Anterior cingulate cortex (tissue), 58 donors: ENCODE data around the gene ASAH2.
A peak's percentile ranks its signal among the peaks of the same experiment; 100 is the strongest.
"Not testable (repeated sequence)": the region's sequence is repeated elsewhere in the genome, so short reads cannot be mapped to it uniquely, and the experiment has no call there.

Experiments used
- DNase-seq, 58 donors: peaks; one replicate each; lab custom pipeline; 2025; lab: John Stamatoyannopoulos, UW

Gene ASAH2

DNA sequence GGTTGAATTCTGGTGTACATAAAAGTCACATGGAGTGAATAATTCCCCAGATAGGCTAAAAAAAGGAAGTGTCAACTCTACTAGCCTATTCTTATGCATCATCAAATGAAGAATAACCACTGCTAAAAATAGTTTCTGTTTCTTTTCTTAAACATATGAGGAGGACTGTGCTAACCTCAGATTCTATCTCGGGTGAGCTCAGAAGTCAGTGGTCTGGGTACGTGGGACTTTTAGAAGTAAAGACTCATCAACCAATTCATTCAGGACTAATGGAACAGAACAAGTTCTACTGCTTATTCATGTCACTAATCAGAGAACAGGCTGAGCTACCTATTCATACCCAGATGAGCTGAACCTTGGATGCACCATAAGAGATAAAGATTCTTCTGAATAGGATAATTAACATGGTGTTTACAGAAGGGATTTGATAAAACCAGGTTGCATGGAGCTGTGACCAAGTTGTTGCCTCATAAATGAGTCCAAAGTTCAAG is 9.5 kb upstream of the ASAH2 start:
- no peak for DNase-seq

DNA sequence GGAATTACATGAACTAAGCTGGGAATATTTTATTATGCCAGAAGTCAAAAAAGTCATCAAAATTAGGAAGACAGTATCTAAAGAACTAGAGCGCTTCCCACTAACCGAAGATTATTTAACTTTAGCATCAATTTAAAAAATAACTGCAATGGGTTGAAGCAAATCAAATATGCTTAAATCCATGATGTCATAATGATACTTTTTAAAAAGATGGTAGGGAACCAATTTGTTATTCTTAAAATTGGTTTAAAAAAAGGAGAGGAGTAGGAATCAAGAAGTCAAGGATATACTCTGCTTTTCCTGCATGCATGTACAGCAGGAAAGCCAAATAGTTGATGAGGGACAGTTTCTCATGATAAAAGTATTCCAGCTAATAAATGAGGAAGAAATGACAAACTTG is 3.2 kb upstream of the ASAH2 start:
- DNase-seq = no peak

DNA sequence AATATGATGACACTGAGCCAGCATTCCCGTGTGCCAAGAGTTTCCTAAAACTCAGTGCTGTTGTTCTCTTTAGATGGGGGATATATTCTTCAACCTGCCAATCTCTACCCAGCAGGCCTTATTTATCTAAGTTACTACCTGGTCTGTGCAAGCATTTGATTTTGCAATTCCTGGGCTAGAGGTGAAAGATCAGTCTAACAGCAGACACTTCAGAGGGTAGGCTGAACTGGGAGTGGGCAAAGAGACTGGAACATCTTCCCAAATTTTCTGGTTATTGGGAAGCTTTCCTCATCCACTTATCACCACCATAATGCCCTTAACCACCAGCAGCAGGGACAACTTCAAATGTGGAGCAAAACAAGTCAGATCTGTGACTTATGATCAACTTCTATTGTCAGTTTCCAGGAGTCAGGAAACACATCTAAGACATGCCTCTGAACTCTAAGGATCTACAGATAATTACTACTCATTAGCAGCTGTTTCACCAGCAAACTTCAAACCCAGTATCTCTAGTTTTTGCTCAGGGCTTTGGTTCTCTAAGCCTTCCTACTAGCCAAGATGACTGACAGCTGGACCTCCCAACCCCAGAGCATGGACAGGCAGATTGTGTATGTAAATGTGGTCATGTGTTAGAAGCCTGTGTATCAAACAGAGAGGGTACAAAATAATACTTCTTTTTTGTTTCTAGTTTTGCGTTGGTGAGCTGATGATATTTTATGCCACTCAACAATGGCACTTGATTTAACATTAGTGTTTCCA is 1.0 kb downstream of the ASAH2 start:
- DNase-seq = no peak

DNA sequence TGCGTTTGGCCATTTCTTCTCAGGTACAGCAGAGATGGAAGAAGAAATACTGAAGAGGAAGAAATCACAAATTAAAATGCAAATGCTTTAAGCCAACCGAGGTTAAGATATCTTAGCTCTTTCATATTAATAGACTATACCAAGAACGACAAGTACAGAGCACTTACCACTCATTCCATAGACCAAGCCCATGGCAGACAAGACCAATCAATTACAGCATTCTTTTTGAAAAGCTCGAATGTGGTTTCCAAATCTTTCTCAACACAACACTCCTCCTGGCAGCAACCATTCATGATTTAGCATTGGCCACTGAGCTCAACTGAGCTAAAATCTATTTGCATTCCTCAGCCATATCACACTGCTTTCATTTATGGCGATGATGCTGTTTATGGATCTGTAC is 2.7 kb downstream of the ASAH2 start:
- no peak for DNase-seq

DNA sequence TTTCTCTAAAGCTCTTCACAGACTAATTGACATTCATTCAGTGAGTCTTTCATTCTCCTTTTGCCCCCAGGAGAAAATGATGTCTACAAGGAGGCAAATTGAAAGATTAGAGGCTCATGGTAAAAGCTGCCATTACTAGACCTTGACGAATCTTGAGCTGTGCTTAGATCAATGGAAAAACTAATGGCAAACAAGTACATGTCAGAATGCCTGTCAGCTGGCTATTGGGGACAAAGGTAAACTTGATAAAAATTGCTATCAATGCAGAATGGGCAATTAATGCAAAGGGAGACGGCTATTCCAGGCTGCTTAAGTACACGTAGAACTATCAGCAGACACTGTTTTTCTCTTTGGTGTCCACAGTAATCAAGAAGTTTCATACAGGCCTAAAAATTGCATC is 3.3 kb downstream of the ASAH2 start:
- DNase-seq = no peak

DNA sequence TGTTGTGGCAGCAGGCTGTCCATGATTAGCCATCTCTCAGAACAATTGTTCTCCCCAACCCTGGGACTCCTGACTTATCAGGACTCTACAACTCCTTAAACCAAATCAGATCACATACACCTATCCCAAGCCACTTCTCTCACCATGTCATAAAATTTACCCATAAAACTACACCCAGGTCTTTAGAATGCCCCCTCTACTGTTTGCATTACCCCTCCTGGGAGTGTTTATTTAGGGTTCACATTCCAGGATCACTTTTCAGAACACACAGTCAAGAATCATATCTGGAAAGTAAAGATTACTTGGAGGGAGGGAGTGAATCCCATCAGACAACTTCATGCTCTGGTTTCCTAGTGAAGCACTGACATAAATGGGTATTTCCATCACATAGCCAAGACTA is 7.1 kb downstream of the ASAH2 start:
- no peak for DNase-seq

DNA sequence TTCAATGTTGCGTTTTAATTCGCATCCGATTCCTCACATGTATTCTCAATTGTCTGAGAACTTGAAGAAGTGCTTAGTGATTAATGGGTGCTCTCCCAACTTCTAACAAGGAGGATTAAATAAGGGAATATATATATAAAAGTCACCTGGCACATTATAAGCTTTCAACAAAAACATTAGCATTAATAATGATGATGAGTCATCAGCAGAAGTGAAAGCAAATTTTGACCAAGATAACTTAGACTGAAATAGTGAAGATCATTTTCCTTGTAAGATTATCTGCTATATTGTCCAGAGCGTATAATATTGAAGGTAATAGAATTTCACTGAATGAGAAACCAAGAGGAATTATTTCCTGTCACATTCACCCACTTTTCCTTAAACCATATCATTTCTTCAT is 8.5 kb downstream of the ASAH2 start:
- DNase-seq = no peak

DNA sequence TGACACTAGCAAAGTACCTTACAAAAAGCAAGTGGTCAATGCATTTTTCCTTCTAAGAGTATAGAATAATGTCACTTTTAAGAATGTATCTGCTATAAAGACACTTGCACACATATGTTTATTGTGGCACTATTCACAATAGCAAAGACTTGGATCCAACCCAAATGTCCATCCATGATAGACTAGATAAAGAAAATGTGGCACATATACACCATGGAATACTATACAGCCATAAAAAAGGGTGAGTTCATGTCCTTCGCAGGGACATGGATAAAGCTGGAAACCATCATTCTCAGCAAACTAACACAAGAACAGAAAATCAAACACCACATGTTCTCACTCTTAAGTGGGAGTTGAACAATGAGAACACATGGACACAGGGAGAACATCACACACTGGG is 9.8 kb downstream of the ASAH2 start:
- not testable (repeated sequence) for DNase-seq

DNA sequence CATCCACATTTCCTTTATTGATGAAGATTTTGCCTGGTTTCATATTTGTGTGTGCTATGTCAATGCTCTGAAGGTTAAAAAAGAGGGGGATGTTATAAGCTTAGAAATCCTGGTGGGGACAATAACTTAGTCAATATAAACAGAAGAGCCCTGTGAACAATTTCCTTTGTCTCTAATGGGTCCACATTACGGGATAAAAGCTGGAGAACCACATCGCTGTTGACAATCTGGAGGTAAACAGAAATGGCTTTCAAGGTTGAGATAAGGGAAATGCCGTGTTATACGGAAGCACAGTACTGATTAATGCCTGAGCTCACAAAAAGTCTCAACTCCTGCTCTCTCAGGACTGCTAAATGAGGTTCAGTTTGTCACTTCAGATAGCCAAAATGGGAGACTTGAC is 16.8 kb downstream of the ASAH2 start:
- no peak for DNase-seq

DNA sequence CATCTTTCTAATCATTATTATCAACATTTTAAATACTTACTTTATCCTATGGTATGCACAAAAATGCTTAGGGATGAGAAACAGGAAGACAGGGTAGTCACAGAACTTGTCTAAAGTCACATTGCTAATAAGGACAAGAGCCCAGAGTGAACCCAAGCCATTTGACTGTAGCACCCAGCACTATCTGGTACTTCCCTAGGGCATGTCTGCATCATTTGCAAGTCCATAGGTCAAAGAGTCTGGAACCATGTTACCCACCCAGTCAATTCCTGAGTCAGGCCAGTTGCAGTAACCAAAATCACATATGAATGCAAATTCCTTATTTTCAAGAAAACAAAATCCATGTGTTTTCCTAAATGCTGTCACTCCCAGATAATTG is 19.1 kb downstream of the ASAH2 start:
- DNase-seq = no peak

DNA sequence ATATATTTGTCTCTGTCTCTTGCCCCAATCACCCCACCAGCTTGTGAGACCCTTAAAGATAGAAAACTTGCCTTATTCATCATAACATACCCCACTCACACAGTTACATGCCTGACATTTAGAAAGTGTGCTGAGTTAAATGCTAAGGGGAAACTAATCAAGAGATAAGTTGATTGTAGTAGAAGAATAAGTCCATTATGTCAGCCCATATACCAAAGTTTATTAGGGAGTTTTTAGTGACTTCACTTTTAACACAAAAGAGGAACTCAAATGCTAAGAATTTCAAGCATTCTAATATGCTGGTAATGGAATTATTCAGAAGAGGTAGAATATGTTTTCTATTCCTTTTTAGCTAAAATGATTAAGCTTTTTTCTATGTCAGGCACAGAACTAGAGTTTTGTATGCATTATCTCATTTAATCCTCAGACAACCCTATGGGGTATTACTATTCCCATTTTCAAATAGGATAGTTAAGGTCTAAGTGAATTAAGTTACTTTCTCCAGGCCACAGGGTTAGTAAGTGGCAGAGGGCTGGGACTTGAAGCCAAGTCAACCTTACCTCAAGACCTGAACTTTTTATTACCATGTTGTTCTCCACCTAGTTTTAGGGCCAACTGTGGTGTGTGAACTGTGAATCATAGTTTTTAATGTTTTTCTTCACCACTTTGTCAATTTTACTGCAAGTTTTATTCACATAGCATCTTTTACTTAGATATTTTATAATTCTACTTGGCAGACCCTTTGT is 19.6 kb downstream of the ASAH2 start:
- DNase-seq = no peak

DNA sequence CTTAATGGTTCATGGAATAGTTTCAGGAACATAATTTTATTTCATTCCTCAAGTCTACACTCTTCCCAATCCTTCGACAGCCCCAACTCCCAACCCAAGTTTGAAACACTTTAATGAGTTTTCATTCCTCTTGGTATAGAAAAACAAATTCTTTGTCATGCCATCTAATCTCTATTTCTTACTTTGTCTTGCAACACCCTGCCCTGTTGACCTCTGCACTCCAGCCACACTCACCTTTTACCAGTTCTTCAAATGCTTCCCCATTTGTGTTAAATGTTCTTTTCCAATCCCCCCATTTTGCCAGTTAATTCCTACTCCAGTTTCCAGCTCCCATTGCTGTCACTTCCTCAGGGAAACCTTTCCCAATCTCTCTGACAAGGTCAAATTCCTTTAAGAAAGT is 21.9 kb downstream of the ASAH2 start:
- DNase-seq = no peak

DNA sequence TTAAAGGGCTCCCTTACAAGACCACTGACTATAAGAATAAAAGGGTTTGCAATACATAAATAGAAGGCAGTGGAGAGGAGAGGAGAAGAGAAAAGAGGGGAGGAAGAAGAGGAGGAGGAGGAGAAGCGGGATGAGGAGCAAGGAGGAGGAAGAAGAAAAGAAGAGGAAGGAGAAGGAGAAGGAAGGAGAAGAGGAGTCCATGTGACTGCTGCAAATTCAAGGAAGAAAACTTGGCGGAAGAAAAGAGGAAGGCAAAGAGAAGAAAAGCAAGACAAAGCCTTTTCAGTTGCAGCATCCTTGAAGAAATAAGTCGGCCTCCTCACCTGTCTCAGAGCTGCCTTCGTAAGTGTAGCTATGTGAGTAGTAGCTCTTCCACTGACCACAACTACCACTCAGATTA is 22.6 kb downstream of the ASAH2 start:
- DNase-seq = no peak

DNA sequence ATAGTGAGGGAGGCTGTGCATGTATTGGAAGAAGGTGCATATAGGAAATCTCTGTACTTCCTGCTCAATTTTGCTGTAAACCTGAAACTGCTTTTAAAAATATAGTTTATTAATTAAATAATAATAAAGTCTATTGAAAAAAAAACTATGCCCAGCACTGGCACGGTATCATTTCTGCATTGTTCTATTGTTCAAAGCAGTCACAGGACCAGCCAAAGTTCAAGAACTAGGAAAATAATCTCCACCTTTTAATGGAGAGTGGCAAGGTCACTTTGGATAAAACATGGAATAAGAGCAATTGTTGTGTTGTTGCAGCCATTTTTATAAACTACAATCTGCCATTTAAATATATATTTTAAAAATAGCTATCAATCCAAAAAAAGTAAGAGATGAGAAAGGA is 24.7 kb downstream of the ASAH2 start:
- no peak for DNase-seq

DNA sequence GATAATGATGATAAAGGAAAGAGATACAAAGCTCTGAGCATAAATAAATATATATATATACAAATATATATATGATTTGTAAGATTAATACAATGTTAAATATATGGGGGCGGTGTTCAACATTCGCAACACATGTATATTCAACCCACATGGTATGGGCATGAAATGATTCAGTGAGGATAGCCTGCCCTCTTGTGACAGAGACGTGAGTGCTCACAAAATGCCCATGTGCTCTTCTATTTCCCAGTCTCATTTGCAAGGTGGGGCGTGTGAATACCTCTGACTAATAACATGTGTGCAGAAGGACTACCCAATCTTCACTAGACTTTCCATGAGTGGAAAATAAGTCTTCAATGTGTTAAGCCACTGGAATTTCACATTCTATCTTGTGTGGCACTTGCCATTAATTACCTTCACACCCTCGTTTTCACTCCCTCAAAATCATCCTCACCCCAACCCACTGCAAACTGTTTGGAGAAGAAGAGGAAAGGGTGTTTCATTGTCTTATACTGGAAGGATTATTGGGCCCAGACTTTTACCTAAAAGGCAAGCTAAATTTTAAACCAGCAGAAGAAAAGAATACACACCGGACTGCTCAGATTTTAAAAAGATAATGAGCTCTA is 26.9 kb downstream of the ASAH2 start:
- peak in 3 of 58 donors; percentile 3 to 7 (median 5) for DNase-seq

DNA sequence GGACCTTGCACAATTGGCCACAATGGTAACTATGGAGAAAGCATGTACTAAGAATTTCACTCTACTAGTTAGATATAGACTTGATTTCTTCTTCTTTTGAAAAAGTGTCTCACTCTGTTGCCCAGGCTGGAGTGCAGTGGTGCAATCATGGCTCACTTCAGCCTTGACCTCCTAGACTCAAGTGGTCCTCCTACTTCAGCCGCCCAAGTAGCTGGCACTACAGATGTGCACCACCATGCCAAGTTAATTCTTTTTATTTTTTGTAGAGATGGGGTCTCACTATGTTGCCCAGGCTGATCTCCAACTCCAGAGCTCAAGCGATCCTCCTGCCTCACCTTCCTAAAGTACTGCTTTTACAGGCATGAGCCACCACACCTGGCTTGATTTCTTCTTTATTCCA is 29.1 kb downstream of the ASAH2 start:
- DNase-seq = no peak

DNA sequence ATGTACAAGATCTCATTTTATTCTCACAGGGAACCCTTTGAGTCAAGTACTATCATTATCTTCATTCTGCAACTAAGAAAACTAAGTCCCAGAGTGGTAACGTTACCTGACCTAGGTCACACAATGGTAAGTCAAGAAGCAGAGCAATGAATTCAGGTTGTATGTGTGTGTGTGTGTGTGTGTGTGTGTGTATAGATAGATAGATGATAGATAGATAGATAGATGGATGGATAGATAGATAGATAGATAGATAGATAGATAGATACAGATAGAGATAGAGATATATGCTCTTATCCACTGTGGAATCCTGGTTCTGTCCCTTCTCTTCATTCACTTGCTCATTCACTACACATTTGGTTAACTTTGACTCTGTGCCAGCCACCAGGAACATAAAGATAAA is 29.8 kb downstream of the ASAH2 start:
- DNase-seq = no peak

DNA sequence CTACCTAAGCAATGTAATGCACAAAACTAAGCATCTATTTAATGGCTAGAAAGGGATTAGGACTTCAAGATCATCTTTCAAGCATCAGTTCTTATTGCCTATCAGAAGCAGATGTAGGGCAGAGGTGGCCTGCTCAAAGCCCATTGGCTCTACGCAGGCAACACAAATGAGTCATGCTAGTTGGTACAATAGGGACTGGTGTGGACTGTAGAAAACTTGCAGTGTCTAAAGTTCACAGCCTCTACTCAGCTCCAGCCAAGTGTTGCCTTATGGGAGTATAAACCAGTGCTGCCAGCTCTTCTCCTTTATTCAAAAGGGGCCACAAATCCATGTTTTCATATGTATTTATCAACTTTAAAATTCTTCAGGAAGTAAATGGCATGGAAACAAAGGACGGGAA is 31.7 kb downstream of the ASAH2 start:
- DNase-seq = no peak

DNA sequence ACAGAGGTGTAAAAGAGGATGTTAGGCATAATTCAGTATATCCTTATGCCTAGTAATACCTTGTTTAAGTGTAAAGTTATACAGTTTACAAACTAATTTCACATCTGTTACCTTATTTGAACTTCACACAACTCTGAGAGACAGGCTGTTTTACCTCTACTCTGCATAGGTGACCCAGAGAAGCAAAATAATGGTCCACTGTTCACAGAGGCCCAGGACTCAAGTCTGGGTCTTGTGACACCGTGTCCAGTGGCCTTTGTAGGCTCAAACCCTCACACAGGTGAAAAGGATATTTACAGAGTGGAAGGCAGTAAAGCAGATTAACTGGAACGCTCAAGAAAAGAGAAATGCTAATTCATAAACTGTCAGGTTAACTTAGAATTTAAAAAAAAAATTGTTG is 32.1 kb downstream of the ASAH2 start:
- no peak for DNase-seq

DNA sequence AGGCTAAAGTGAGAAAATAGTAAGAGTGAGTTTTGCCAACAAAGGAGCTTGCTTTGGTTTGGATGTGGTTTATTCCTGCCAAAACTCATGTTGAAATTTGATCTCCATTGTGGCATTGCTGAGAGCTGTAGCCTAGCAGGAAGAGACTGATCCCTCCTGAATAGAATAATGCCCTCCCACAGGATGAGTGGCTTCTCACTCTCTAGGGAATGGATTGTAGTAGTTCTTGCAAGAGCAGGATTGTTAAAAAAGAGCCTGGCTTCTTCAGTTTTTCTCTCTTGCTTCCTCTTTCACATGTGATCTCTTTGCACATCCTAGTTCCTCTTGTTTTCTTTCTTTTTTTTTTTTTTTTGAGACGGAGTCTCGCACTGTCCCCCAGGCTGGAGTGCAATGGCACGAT is 34.4 kb downstream of the ASAH2 start:
- DNase-seq = no peak

DNA sequence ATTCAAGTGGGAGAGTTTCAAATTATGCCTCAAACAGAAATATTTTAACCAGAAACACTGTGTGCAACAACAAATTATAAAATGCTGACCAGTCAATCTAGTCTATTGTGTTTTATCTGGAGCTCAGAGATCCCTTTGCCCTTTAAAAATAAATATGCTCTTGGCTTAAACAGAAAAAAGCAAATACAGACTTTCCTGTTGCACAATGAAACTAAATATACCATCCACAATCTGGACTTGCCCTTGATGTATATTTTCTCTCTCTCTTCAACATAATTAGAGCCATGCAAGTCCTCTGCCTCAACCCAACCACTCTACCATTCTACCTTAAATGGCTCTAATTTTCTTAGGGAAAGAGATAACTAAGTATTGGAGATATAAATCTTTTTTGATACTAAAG is 34.9 kb downstream of the ASAH2 start:
- no peak for DNase-seq

DNA sequence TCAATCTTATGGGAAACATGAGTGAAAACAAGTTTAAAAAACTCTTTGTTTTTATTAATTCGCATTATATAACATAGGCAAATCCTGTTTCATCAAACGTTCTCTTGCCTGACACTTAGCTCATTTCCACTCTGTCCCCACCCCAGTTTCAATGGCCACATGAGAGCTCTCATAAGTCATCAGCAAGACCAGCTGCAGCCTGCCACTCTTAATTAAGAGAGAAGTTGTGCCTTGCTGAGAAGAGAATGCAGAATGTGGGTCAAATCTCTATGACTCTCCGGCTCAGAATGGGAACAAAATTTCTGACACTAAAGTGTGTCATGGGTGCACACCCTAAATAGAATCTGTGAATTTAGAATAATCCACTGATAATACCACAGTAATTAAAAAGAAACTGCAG is 39.6 kb downstream of the ASAH2 start:
- DNase-seq = no peak
